ENCODE results near the gene PUS7L. TPM values are rescaled to one million over a fixed set of nuclear protein-coding genes. Genes with fewer than 3 reads are reported as not detected.

PUS7L gene
- total and polyA plus RNA-seq, 2 of the 13 experiments (the other 11 are each of a cell fraction or from before 2014, with no cell fraction given): 6.5 to 37.6 TPM

- TF ChIP-seq ZFP62 (CRISPR knock-in tag; IDR thresholded peaks at IDR 0.05): no peak
- no peak for TF ChIP-seq AHR (CRISPR knock-in tag; IDR thresholded peaks at IDR 0.05)
- TF ChIP-seq ZFP90 (CRISPR knock-in tag; IDR thresholded peaks at IDR 0.05; ENCODE audit: borderline replicate concordance): no peak
- TF ChIP-seq SNAI1 (CRISPR knock-in tag; IDR thresholded peaks at IDR 0.05; ENCODE audit: borderline replicate concordance): no peak
- no peak; the same call in 1 of the 2 replicates for TF ChIP-seq ZNF839 (CRISPR knock-in tag; IDR thresholded peaks at IDR 0.05; ENCODE audit: borderline replicate concordance)
- TF ChIP-seq KAT2B (IDR thresholded peaks at IDR 0.05; ENCODE audit: borderline replicate concordance, low read depth, low read length): no peak
- TF ChIP-seq HNF1A (IDR thresholded peaks at IDR 0.05; ENCODE audit: low read depth): no peak
- TF ChIP-seq HNF1A (CRISPR knock-in tag; IDR thresholded peaks at IDR 0.05; ENCODE audit: borderline replicate concordance): no peak
- no peak for TF ChIP-seq ZNF724P (CRISPR knock-in tag; IDR thresholded peaks at IDR 0.05; ENCODE audit: borderline replicate concordance)
- TF ChIP-seq ZNF230 (CRISPR knock-in tag; IDR thresholded peaks at IDR 0.05): no peak
- TF ChIP-seq IRF9 (CRISPR knock-in tag; IDR thresholded peaks at IDR 0.05; ENCODE audit: borderline replicate concordance): peak; percentile 77; the same call in 1 of the 2 replicates
- no peak for TF ChIP-seq PPARG (CRISPR knock-in tag; conservative IDR thresholded peaks at IDR 0.05)
- TF ChIP-seq SRF (IDR thresholded peaks at IDR 0.05; ENCODE audit: low read depth, low read length): no peak
- TF ChIP-seq ZNF292 (CRISPR knock-in tag; IDR thresholded peaks at IDR 0.05; ENCODE audit: borderline replicate concordance, low read depth): no peak
- no peak for TF ChIP-seq BHLHE40 (IDR thresholded peaks at IDR 0.05; ENCODE audit: low read length)
- no peak for TF ChIP-seq ISX (CRISPR knock-in tag; conservative IDR thresholded peaks at IDR 0.05)
- no peak for TF ChIP-seq NPAS2 (CRISPR knock-in tag; IDR thresholded peaks at IDR 0.05; ENCODE audit: borderline replicate concordance)
- peak; percentile 43 for TF ChIP-seq ETV5 (CRISPR knock-in tag; IDR thresholded peaks at IDR 0.05; ENCODE audit: borderline replicate concordance)
- TF ChIP-seq GABPA (IDR thresholded peaks at IDR 0.05; ENCODE audit: low read depth, low read length): peak; percentile 59
- TF ChIP-seq GABPA (CRISPR knock-in tag; IDR thresholded peaks at IDR 0.05; ENCODE audit: low read depth): peak; percentile 59; the same call in 1 of the 2 replicates
- TF ChIP-seq ZNF790 (CRISPR knock-in tag; IDR thresholded peaks at IDR 0.05; ENCODE audit: borderline replicate concordance): no peak
- TF ChIP-seq SUZ12 (IDR thresholded peaks at IDR 0.05; ENCODE audit: low read depth, low read length): no peak
- no peak for TF ChIP-seq RARG (CRISPR knock-in tag; IDR thresholded peaks at IDR 0.05; ENCODE audit: low read depth)
- TF ChIP-seq ZNF800 (CRISPR knock-in tag; IDR thresholded peaks at IDR 0.05): peak; percentile 55; the same call in 1 of the 2 replicates
Observed at GRCh38 chr12:43805860-43806736, 47.5 kb upstream of the PUS7L start, which contains the start of gene TWF1 (continued).

Data from HepG2 (cell line).